Mammary epithelial cell (primary cell): ENCODE data around the gene GMPS.

Source experiments
- EZH2 ChIP-seq: IDR thresholded peaks from 2 replicates; pipeline ENCODE4 v1.6.1; 2012; ENCODE audit warnings: low read length, inconsistent platforms, borderline replicate concordance
- TF ChIP-seq, protein P1 (sequence below), 2 donors: IDR thresholded peaks in 1 of 2; conservative IDR thresholded peaks in 1 of 2; 2 replicates each; pipeline ENCODE4 v1.5.1; 2011 to 2012; ENCODE audit warnings: inconsistent platforms in 2 of 2, low read length in 2 of 2, mild to moderate bottlenecking in 2 of 2, control low read depth in 1 of 2, low read depth in 1 of 2; ENCODE audit not compliant: insufficient read depth in 1 of 2; ENCODE audit errors: extremely low read depth in 1 of 2

DNA sequence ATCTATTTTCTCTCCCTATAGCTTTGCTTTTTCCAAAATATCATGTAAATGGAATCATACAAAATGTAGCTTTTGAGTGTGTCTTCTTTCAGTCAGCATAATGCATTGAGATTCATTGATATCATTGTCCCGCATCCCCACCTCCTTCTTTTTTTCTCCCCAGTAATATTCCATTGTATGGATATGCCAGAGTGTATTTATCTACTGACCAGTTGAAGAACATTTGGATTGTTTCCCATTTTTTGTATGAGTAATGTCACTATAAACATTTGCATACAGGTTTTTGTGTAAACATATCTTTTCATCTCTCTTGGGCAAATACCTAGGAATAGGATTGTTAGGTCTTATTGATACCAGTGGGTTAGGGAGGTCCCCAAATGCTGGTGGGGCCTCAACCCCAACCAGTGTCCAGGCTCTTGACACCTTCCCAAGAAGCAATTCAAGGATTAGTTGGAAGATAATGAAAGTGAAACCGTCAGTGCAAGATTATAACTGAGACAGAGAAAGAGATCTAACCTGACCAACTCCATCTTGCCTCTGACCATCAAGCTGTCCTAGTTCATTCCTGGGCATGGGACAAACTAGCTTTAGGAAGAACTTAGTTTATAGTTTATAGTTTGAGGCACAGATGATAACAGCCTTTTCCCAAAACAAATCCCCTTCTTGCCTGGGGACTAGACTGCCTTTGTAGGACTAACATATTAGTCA lies 8.8 kb upstream of the GMPS start:
- no peak for TF ChIP-seq EZH2
- TF ChIP-seq, protein P1, sequence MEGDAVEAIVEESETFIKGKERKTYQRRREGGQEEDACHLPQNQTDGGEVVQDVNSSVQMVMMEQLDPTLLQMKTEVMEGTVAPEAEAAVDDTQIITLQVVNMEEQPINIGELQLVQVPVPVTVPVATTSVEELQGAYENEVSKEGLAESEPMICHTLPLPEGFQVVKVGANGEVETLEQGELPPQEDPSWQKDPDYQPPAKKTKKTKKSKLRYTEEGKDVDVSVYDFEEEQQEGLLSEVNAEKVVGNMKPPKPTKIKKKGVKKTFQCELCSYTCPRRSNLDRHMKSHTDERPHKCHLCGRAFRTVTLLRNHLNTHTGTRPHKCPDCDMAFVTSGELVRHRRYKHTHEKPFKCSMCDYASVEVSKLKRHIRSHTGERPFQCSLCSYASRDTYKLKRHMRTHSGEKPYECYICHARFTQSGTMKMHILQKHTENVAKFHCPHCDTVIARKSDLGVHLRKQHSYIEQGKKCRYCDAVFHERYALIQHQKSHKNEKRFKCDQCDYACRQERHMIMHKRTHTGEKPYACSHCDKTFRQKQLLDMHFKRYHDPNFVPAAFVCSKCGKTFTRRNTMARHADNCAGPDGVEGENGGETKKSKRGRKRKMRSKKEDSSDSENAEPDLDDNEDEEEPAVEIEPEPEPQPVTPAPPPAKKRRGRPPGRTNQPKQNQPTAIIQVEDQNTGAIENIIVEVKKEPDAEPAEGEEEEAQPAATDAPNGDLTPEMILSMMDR (conservative IDR thresholded peaks at IDR 0.05 in 1 of 2, IDR thresholded peaks at IDR 0.05 in 1 of 2; ENCODE audit: extremely low read depth in 1 of 2, insufficient read depth in 1 of 2, low read depth in 1 of 2, low read length in 2 of 2): no peak
